Omental fat pad (tissue), 4 donors: Measurements from ENCODE around the gene RAB28. TPM values are rescaled to one million over a fixed set of nuclear protein-coding genes. Genes with fewer than 3 reads are reported as not detected.

Experiments
- ATAC-seq: fragments of 150-250 bp; one replicate; pipeline ENCODE4 v1.9.1; 2016; ENCODE audit warnings: mild to moderate bottlenecking, moderate library complexity; ENCODE audit not compliant: low FRiP score
- DNase-seq: peaks from one replicate; pipeline ENCODE4 v3.0.0-alpha.2; 2019; ENCODE audit warnings: low spot score
- total RNA-seq, 4 donors: library from RNA; depleted of rRNA; stranded (reverse); fragments of >200 nt; gene quantifications; one replicate each; pipeline ENCODE4 v1.1.0, GENCODE V29; 2016
- TF ChIP-seq, protein P1 (sequence below), 3 donors: fragments of 450-650 bp; IDR thresholded peaks; one replicate each; pipeline ENCODE4 v1.5.1; 2016 to 2017; ENCODE audit warnings: antibody characterized with exemption in 3 of 3, mild to moderate bottlenecking in 3 of 3, moderate library complexity in 2 of 3

Gene RAB28
- total RNA-seq, 4 donors from 2014 or later, result 11.9 to 34.0 (median 17.9) TPM

DNA sequence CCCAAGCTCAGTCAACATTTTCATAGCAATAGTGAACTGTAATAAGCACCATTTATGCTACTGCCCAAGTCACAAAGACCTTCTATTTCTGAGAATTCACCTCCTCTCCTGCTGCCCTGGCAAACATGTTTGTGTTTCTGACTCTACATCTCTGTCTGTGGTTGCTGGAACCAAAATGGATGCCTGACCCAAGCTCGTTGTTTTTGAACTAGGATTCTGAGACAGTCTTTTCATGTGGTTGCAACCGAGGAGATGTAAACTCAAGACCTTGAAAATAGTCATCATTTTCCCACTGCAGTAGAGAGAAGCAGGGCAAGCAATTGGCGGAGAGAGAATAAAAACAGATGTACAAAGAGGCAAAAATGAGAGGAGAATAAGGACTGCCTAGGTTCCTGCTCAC lies 160.2 kb downstream of the RAB28 start:
- no peak for ATAC-seq
- TF ChIP-seq, protein P1, sequence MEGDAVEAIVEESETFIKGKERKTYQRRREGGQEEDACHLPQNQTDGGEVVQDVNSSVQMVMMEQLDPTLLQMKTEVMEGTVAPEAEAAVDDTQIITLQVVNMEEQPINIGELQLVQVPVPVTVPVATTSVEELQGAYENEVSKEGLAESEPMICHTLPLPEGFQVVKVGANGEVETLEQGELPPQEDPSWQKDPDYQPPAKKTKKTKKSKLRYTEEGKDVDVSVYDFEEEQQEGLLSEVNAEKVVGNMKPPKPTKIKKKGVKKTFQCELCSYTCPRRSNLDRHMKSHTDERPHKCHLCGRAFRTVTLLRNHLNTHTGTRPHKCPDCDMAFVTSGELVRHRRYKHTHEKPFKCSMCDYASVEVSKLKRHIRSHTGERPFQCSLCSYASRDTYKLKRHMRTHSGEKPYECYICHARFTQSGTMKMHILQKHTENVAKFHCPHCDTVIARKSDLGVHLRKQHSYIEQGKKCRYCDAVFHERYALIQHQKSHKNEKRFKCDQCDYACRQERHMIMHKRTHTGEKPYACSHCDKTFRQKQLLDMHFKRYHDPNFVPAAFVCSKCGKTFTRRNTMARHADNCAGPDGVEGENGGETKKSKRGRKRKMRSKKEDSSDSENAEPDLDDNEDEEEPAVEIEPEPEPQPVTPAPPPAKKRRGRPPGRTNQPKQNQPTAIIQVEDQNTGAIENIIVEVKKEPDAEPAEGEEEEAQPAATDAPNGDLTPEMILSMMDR (IDR thresholded peaks at IDR 0.05), result no peak
- no peak for DNase-seq

DNA sequence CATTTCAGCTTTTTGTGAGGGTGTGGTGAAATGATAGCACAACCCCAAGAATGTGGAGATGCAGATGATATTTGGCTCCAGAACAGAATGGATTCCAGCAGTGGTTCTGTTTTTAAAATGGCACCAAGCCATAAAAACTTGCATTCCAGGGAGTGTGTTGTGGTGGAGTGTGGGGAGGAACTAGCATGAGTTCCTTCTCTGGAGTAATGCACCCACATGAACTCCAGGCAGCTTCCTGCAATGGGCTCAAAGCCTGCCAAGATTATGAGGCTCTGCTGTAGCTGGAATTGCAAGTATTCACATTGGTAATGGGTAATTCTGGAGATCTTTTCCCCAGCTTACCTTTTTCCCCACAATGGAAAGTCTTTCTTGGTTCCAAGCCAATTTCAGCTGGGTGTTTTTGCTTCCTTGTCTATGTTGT lies 161.4 kb downstream of the RAB28 start:
- no peak for DNase-seq
- TF ChIP-seq, protein P1 (IDR thresholded peaks at IDR 0.05), result no peak
- ATAC-seq, result no peak

Other genes starting within 250 kb of the RAB28 start
- 1 to 10 TPM in 2 of 4 donors, under 1 TPM in 2; 0.24 to 2.2 (median 1.2) TPM for gene NKX3-2, start 60.2 kb upstream of the RAB28 start, total RNA-seq
- gene BOD1L1, start 143.4 kb upstream of the RAB28 start, total RNA-seq, result 10 to 100 TPM; 34.2 to 65.9 (median 36.7) TPM